22Rv1 (cell line): ENCODE results near the gene SPATA32.

Source experiments
- ZFX ChIP-seq: fragments of 450-650 bp; IDR thresholded peaks from 2 replicates; pipeline ENCODE4 v1.6.1; 2017; ENCODE audit warnings: antibody characterized with exemption, borderline replicate concordance
- TF ChIP-seq, protein P1 (sequence below): fragments of 450-650 bp; IDR thresholded peaks from 2 replicates; pipeline ENCODE4 v1.5.1; 2017; ENCODE audit warnings: mild to moderate bottlenecking

DNA sequence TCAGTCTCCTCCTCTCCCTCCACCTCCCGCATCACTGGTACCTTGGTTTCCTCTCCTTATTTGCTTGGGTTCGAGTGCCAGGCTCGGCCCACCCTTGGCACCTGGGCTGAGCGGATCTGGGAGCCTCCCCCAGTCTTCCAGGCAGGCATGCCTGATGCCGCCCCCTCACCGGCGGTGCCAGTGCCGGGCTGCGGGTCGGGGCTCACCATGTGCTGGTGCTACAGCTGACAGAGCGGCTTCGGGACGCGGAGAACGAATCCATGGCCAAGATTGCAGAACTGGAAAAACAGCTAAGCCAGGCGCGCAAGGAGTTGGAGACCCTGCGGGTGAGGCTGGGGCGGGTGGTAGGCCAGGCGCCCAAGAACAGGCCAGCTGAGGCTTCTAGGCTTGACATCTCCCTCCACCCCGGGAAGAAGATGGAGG lies 21.0 kb downstream of the SPATA32 start:
- TF ChIP-seq, protein P1, sequence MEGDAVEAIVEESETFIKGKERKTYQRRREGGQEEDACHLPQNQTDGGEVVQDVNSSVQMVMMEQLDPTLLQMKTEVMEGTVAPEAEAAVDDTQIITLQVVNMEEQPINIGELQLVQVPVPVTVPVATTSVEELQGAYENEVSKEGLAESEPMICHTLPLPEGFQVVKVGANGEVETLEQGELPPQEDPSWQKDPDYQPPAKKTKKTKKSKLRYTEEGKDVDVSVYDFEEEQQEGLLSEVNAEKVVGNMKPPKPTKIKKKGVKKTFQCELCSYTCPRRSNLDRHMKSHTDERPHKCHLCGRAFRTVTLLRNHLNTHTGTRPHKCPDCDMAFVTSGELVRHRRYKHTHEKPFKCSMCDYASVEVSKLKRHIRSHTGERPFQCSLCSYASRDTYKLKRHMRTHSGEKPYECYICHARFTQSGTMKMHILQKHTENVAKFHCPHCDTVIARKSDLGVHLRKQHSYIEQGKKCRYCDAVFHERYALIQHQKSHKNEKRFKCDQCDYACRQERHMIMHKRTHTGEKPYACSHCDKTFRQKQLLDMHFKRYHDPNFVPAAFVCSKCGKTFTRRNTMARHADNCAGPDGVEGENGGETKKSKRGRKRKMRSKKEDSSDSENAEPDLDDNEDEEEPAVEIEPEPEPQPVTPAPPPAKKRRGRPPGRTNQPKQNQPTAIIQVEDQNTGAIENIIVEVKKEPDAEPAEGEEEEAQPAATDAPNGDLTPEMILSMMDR, result no peak
- no peak for TF ChIP-seq ZFX
